GM23248 (cell line): ENCODE results near the gene SLC13A5.

Experiments
- EZH2 ChIP-seq: fragments of 200-600 bp; sonication (generic); IDR thresholded peaks from 2 replicates; pipeline ENCODE4 v1.6.1; 2018; ENCODE audit warnings: antibody characterized with exemption, mild to moderate bottlenecking; ENCODE audit not compliant: insufficient read depth, poor library complexity, severe bottlenecking
- EZH2phosphoT487 ChIP-seq: fragments of 200-600 bp; sonication (generic); IDR thresholded peaks from 2 replicates; pipeline ENCODE4 v1.6.1; 2018; ENCODE audit warnings: antibody characterized with exemption, moderate library complexity, mild to moderate bottlenecking, low read depth; ENCODE audit not compliant: insufficient read depth

- TF ChIP-seq EZH2 = no peak
- TF ChIP-seq EZH2phosphoT487 = no peak
These were observed 51.7 kb downstream of the SLC13A5 start for GRCh38 chr17:6661464-6661848.
